SH-SY5Y (cell line): Measurements from ENCODE around the gene UNC13B.

Source experiments
- GATA2 ChIP-seq: IDR thresholded peaks from 2 replicates; pipeline ENCODE4 v1.6.1; 2011; ENCODE audit warnings: mild to moderate bottlenecking, low read depth, low read length
- GATA3 ChIP-seq: IDR thresholded peaks from 2 replicates; pipeline ENCODE4 v1.6.1; 2011; ENCODE audit warnings: low read depth, mild to moderate bottlenecking, low read length, moderate library complexity

Gene UNC13B

DNA sequence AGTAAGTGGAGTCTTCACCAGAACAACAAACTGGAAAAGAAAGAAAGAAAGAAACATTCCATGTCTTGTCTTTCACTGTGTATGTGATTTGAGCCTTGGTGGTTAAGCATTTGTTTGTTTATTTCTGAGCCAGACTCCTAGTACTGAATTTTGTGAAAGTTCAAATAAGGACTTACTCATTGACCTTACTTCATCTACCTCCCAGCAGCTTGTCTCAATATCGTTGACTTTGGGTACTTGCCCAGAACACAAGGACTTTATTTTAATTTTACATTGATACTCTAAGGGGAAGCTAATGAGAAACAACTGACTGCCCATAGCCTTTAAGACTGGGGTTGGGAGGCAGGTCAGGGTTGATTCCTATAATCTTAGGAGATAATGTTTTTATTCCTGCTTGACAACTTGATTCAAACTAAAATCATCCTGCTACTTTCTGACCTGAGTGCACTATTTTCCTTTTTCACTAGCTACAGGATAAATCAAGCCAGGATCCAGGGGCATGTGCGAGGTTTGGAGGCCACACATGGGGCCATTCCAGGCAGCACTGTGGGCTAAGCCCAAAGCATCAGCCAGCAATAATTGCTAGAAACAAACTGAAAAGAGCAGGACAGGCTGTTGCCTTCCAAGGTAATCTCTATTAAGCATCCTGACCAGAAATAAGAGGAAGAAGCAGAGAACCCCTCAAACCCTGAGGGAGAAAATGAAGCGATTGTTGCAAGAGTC is 189.2 kb downstream of the UNC13B start:
- TF ChIP-seq GATA3 (no peak), GATA2 (no peak)

- TF ChIP-seq GATA3 (no peak), GATA2 (no peak)
Observed at GRCh38 chr9:35353731-35354365, 192.0 kb downstream of the UNC13B start.

GRCh38 chr9:35355939-35356338 is 194.1 kb downstream of the UNC13B start:
- TF ChIP-seq GATA3 (no peak), GATA2 (no peak)

DNA sequence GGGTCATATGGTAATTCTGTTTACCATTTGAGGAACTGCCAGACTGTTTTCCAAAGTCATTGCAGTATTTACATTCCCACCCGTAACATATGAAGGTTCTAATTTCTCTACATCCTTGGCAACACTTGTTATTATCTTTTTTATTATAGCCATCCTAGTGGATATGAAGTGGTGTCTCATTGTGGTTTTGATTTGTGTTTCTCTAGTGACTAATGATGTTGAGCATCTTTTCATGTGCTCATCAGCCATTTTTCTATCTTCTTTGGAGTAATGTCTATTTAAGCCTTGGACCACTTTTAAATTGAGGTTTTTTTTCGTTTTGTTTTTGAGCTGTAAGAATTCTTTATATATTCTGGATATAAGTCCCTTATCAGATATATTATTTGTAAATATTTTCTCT is 195.3 kb downstream of the UNC13B start:
- TF ChIP-seq GATA2 (no peak), GATA3 (no peak)

DNA sequence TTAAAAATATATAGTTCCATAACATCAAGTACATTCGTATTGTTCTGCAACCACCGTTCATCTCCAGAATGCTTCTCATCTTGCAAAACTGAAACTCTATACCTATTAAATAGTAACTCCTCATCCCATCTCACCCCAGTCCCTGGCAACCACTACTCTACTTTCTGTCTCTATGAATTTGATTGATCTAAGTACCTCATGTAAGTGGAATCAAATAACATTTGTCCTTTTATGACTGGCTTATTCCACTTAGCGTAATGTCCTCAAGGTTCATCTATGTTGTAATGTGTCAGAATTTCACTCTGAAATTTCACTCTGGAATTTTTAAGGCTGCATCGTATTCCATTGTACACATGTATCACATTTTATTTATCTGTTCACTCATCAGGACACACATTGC is 196.0 kb downstream of the UNC13B start:
- TF ChIP-seq GATA3 = no peak
- no peak for TF ChIP-seq GATA2

DNA sequence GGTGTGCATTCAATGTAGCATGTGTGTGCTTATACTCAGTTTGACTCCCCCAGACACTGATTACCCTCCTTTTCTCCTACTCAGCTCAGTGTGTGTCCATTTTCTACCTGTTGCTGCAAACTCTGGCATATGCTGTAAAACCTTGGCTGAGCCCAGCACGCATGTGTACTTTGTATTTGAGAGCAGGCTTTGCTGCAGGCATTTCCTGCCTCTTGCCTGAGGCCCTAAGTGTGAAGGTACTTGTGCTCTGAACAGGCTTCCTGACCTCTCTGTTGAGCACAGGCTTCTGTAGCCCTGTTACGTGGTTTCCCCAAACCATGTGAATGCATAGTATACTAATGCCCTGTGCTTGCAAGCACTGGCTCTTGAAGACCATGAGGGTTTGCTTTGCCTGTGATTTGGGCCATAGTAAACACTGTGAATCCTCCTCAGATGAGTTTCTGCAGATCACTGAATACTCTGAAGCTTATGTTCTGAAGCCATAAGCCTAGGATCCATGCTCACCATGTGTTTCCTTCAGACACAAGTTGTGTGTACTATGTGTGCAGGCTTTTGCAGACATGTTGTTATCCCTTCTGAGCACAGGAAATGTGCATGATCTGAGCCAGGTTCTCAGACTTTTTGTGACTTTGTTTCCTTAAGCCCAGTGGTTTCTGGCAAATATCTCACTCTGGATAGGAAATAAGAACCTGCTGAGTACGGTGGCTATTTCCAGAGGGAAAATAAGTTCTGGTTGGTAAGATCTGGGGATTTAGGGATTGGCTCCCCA is 203.2 kb downstream of the UNC13B start:
- TF ChIP-seq GATA3 (no peak), GATA2 (no peak)

DNA sequence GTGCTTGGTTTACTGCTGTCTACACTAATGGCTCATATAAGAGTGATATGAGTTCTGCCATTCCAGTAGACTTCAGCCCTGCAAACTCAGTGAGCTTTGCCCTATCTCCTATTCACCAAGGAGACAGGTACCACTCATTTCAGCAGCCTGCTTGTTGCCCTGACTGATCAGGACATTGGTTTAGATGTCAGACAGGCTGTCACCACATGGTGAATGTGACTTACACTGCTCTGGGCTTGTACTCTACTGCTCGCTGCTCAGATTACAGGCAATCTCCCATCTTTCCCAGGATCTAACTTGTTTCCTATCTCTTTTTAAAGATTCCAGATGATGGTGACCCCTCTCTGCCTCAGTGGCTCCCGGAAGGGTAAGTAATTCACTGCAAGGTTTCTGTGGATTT is 204.8 kb downstream of the UNC13B start:
- TF ChIP-seq GATA3 (no peak), GATA2 (no peak)

- TF ChIP-seq GATA2 = no peak
- no peak for TF ChIP-seq GATA3
Observed at GRCh38 chr9:35367451-35367850, 205.6 kb downstream of the UNC13B start.

DNA sequence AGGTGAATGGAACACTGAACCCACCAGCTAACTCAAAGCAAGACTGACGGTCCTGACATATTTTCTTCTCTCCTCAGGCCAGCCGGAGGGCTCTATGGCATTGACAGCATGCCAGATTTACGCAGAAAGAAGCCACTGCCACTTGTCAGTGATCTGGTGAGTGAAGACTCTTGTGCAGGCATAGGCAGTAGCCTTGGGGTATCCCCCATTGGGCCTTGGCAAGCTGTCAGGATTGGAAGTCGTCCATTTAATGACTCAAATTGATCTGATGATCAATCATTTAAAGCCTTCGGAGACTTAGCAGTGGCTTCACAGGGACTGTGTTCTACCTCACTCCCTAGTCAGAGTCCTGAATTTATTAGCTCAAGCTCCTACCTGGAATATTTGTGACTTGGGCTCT is 208.4 kb downstream of the UNC13B start:
- TF ChIP-seq GATA3 (no peak), GATA2 (no peak)

DNA sequence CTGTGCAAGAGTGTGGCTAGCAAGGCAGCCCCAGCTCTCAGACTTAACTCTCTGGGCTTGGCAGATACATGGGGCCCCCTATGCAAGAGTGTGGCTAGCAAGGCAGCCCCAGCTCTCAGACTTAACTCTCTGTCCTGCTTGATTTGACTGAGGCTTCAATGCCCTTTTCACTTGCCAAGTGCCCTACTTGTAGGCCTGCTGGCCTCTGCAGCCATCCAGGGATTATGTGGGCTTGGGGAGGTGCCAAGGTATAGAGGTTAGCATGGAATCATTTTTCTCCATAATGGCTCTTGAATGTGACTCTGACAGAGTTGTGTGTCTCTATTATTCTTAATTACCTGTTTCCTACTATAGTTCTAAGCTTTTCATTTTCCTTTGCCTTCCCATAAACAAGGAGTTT is 212.6 kb downstream of the UNC13B start:
- TF ChIP-seq GATA2 (no peak), GATA3 (no peak)

GRCh38 chr9:35374910-35375309 is 213.1 kb downstream of the UNC13B start:
- TF ChIP-seq GATA3 = no peak

DNA sequence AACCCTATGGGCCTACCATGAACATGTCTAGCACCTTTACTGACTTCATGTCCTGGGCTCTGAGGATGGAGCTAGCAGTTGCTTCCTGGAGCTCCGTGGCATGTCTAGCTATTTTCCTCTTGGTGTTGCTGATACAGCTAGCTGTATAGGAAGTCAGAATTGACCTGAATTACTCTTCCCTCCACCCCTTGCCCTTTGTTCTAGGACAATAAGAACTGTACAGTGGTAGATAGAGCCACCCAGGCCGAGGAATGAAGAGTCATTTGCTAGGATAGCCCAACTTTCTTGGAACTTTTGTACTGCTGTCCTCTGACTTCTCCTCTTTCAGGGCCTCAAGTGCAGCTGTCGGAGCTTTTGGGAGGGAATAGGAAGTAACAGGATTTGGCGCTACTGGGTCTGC is 218.2 kb downstream of the UNC13B start:
- TF ChIP-seq GATA2 = no peak
- no peak for TF ChIP-seq GATA3

GRCh38 chr9:35380619-35381018 is 218.8 kb downstream of the UNC13B start:
- TF ChIP-seq GATA2 = no peak
- no peak for TF ChIP-seq GATA3

GRCh38 chr9:35385042-35385441 is 223.2 kb downstream of the UNC13B start:
- TF ChIP-seq GATA2 = no peak
- no peak for TF ChIP-seq GATA3
